GM23338 (cell line): ENCODE results near the gene SETD1B. TPM values are rescaled to one million over a fixed set of nuclear protein-coding genes. Genes with fewer than 3 reads are reported as not detected.
A peak's percentile ranks its signal among the peaks of the same experiment; 100 is the strongest.

ENCODE experiments used
- ATAC-seq: fragments of 200-7000 bp; cut with Tn5 transposase; 3 replicates; pipeline ENCODE4 v1.9.1; 2020
- DNase-seq: peaks from one replicate; pipeline ENCODE4 v3.0.0-alpha.2; 2015; ENCODE audit warnings: low spot score
- H2AFZ ChIP-seq: fragments of 200-600 bp; sonication (generic); 2 replicates; pipeline ENCODE4 v1.8.0; 2016; ENCODE audit warnings: antibody characterized with exemption, mild to moderate bottlenecking, moderate library complexity
- H3F3A ChIP-seq: fragments of 200-600 bp; sonication (generic); replicated peaks from 2 replicates; pipeline ENCODE4 v1.8.0; 2017; ENCODE audit warnings: antibody characterized with exemption, mixed run types, low read depth
- H3K27ac ChIP-seq: fragments of 200-600 bp; sonication (generic); 2 replicates; pipeline ENCODE4 v1.6.1; 2016; ENCODE audit warnings: low read depth
- H3K27me3 ChIP-seq: fragments of 200-600 bp; sonication (generic); 2 replicates; pipeline ENCODE4 v1.8.0; 2016; ENCODE audit warnings: mild to moderate bottlenecking, mixed run types, moderate library complexity; ENCODE audit not compliant: insufficient read depth
- H3K36me3 ChIP-seq: fragments of 200-600 bp; sonication (generic); 2 replicates; pipeline ENCODE4 v1.8.0; 2016; ENCODE audit warnings: mild to moderate bottlenecking; ENCODE audit not compliant: insufficient read depth
- H3K4me1 ChIP-seq: fragments of 200-600 bp; sonication (generic); 2 replicates; pipeline ENCODE4 v1.8.0; 2016; ENCODE audit warnings: mild to moderate bottlenecking, moderate library complexity; ENCODE audit not compliant: insufficient read depth
- H3K4me2 ChIP-seq: fragments of 200-600 bp; sonication (generic); 2 replicates; pipeline ENCODE4 v1.7.1; 2017; ENCODE audit warnings: mixed run types
- H3K4me3 ChIP-seq: fragments of 200-600 bp; sonication (generic); 2 replicates; pipeline ENCODE4 v1.6.1; 2016; ENCODE audit warnings: mixed run types
- H3K79me2 ChIP-seq: fragments of 200-600 bp; sonication (generic); replicated peaks from 2 replicates; pipeline ENCODE4 v1.8.0; 2017; ENCODE audit warnings: mild to moderate bottlenecking; ENCODE audit not compliant: insufficient read depth
- H3K9me2 ChIP-seq: fragments of 200-600 bp; sonication (generic); 2 replicates; pipeline ENCODE4 v1.8.0; 2017; ENCODE audit not compliant: insufficient read depth
- H4K20me1 ChIP-seq: fragments of 200-600 bp; sonication (generic); replicated peaks from 2 replicates; pipeline ENCODE4 v1.8.0; 2017; ENCODE audit warnings: mild to moderate bottlenecking; ENCODE audit not compliant: insufficient read depth
- H3K27ac Mint-ChIP-seq: 2 replicates; pipeline ENCODE4 v1.8.0; 2020; ENCODE audit warnings: inconsistent platforms, mild to moderate bottlenecking, moderate library complexity, mixed read lengths
- H3K27me3 Mint-ChIP-seq: 3 replicates; pipeline ENCODE4 v1.8.0; 2022; ENCODE audit warnings: low read depth, mild to moderate bottlenecking, moderate library complexity, mixed read lengths, inconsistent platforms; ENCODE audit not compliant: insufficient read depth, poor library complexity
- H3K36me3 Mint-ChIP-seq: 3 replicates; pipeline ENCODE4 v1.8.0; 2021; ENCODE audit warnings: low read depth, mild to moderate bottlenecking, inconsistent platforms, moderate library complexity, mixed read lengths
- H3K4me1 Mint-ChIP-seq: 3 replicates; pipeline ENCODE4 v1.8.0; 2020; ENCODE audit warnings: mild to moderate bottlenecking, inconsistent platforms, mixed read lengths
- H3K4me3 Mint-ChIP-seq: 3 replicates; pipeline ENCODE4 v1.8.0; 2021; ENCODE audit warnings: moderate library complexity, mild to moderate bottlenecking, inconsistent platforms, mixed read lengths
- H3K9me3 Mint-ChIP-seq: 3 replicates; pipeline ENCODE4 v1.8.0; 2020; ENCODE audit warnings: moderate library complexity, mild to moderate bottlenecking, inconsistent platforms, mixed read lengths
- CREB1 ChIP-seq: fragments of 250-450 bp; sonication (Bioruptor Pico); IDR thresholded peaks from 2 replicates; pipeline ENCODE4 v1.5.0; 2020; ENCODE audit warnings: low read depth, mild to moderate bottlenecking, moderate library complexity
- CTCF ChIP-seq, 2 experiments: fragments of 200-600 bp in 1 of 2; sonication (generic) in 1 of 2; conservative IDR thresholded peaks; 2 replicates each; pipeline versions ENCODE4 v1.5.1 to v1.6.1; 2016 to 2017; ENCODE audit warnings: antibody characterized with exemption in 2 of 2, low read depth in 2 of 2, mild to moderate bottlenecking in 2 of 2, moderate library complexity in 1 of 2
- EZH2phosphoT487 ChIP-seq: fragments of 200-600 bp; sonication (generic); IDR thresholded peaks from one replicate; pipeline ENCODE4 v1.8.1; 2018; ENCODE audit warnings: antibody characterized with exemption; ENCODE audit not compliant: unreplicated experiment
- JUNB ChIP-seq: IDR thresholded peaks from one replicate; pipeline ENCODE4 v1.6.1; 2016; ENCODE audit warnings: antibody characterized with exemption; ENCODE audit not compliant: unreplicated experiment
- NANOG ChIP-seq: IDR thresholded peaks from 2 replicates; pipeline ENCODE4 v1.6.1; 2016; ENCODE audit warnings: antibody characterized with exemption, borderline replicate concordance
- POLR2AphosphoS5 ChIP-seq: IDR thresholded peaks from 2 replicates; pipeline ENCODE4 v1.6.1; 2016; ENCODE audit warnings: antibody characterized with exemption, low read depth
- REST ChIP-seq: IDR thresholded peaks from one replicate; pipeline ENCODE4 v1.6.1; 2018; ENCODE audit warnings: antibody characterized with exemption; ENCODE audit not compliant: unreplicated experiment
- STAT1 ChIP-seq: IDR thresholded peaks from one replicate; pipeline ENCODE4 v1.6.1; 2016; ENCODE audit warnings: antibody characterized with exemption; ENCODE audit not compliant: unreplicated experiment
- ZNF114 ChIP-seq: fragments of 250-450 bp; sonication (Bioruptor Pico); IDR thresholded peaks from 2 replicates; pipeline ENCODE4 v1.5.0; 2020; ENCODE audit warnings: mild to moderate bottlenecking, moderate library complexity
- polyA plus RNA-seq: library from polyadenylated mRNA; unstranded; fragments of >200 nt; fragmentation: Nextera tagmentation; extraction: Ambion mirVana; gene quantifications from 2 replicates; pipeline ENCODE4 v1.2.1, GENCODE V29; 2016
- total RNA-seq: library from RNA; depleted of rRNA; stranded (reverse); fragments of >200 nt; shearing (Covaris generic); gene quantifications from 2 replicates; pipeline ENCODE4 v1.2.3, GENCODE V29; 2014

SETD1B gene
- total and polyA plus RNA-seq, 2 experiments from 2014 or later = 3.1 to 8.7 TPM

GRCh38 chr12:121831571-121832245 is 27.9 kb downstream of the SETD1B start:
- Histone ChIP-seq H3K36me3 (no peaks in the 10 kb centered on the region), H3K4me3 (no peak overlapping the region), H4K20me1 (no peaks in the 10 kb centered on the region), H3K79me2 (no peaks in the 10 kb centered on the region), H3F3A (peaks cover 3% of the 10 kb centered on the region; the same call in 1 of the 2 replicates), H3K27ac (no peak overlapping the region), H3K4me2 (no peak overlapping the region), H3K27me3 (no peaks in the 10 kb centered on the region), H3K4me1 (no peaks in the 10 kb centered on the region), H2AFZ (no peak overlapping the region), H3K9me2 (no peaks in the 10 kb centered on the region)
- peaks cover 45% of the 10 kb centered on the region for H3K36me3 Mint-ChIP-seq
- peaks cover 5% of the 10 kb centered on the region; the same call in 2 of the 3 replicates for H3K4me1 Mint-ChIP-seq
- no peak for TF ChIP-seq CREB1
- no peaks in the 10 kb centered on the region for H3K9me3 Mint-ChIP-seq
- ATAC-seq (no peak), DNase-seq (no peak)
- no peak overlapping the region for H3K27ac Mint-ChIP-seq
- peaks cover 2% of the 10 kb centered on the region for H3K27me3 Mint-ChIP-seq
- no peak overlapping the region for H3K4me3 Mint-ChIP-seq

- H3K79me2 ChIP-seq = no peaks in the 10 kb centered on the region
- H3K4me1 Mint-ChIP-seq = peaks cover 3% of the 10 kb centered on the region; the same call in 1 of the 3 replicates
- peaks cover 7% of the 10 kb centered on the region; the same call in 1 of the 2 replicates for H3F3A ChIP-seq
- no peak overlapping the region for H3K27ac Mint-ChIP-seq
- no peak overlapping the region for H3K4me3 ChIP-seq
- peaks cover 16% of the 10 kb centered on the region for H3K27me3 Mint-ChIP-seq
- H3K36me3 Mint-ChIP-seq = no peaks in the 10 kb centered on the region; the same call in 2 of the 3 replicates
- no peaks in the 10 kb centered on the region for H3K36me3 ChIP-seq
- H2AFZ ChIP-seq = no peak overlapping the region
- H3K27me3 ChIP-seq = no peaks in the 10 kb centered on the region
- peaks cover 9% of the 10 kb centered on the region; the same call in 1 of the 2 replicates for H3K4me1 ChIP-seq
- peak in 1 of 2 experiments; percentile 29; a peak in 2 of 4 replicates for TF ChIP-seq CTCF (conservative IDR thresholded peaks at IDR 0.05; ENCODE audit: low read depth in 2 of 2)
- no peak for TF ChIP-seq NANOG
- ATAC-seq (no peak), DNase-seq (no peak)
- peaks cover 2% of the 10 kb centered on the region; the same call in 1 of the 3 replicates for H3K9me3 Mint-ChIP-seq
- no peak overlapping the region for H3K4me2 ChIP-seq
- no peaks in the 10 kb centered on the region for H4K20me1 ChIP-seq
- H3K4me3 Mint-ChIP-seq = no peak overlapping the region
- no peaks in the 10 kb centered on the region for H3K9me2 ChIP-seq
- no peak overlapping the region for H3K27ac ChIP-seq
Measured at GRCh38 chr12:121837680-121838079, 33.9 kb downstream of the SETD1B start.

- Histone ChIP-seq H3F3A (peaks cover 7% of the 10 kb centered on the region; the same call in 1 of the 2 replicates), H3K9me2 (no peaks in the 10 kb centered on the region), H3K36me3 (no peaks in the 10 kb centered on the region), H3K27me3 (no peaks in the 10 kb centered on the region), H3K4me2 (no peak overlapping the region), H2AFZ (no peak overlapping the region), H3K79me2 (no peaks in the 10 kb centered on the region), H3K27ac (no peak overlapping the region), H3K4me1 (peaks cover 9% of the 10 kb centered on the region; the same call in 1 of the 2 replicates), H3K4me3 (no peak overlapping the region), H4K20me1 (no peaks in the 10 kb centered on the region)
- Mint-ChIP-seq H3K27ac (no peak overlapping the region), H3K4me1 (peaks cover 3% of the 10 kb centered on the region; the same call in 1 of the 3 replicates), H3K27me3 (peaks cover 16% of the 10 kb centered on the region), H3K4me3 (no peak overlapping the region; the same call in 2 of the 3 replicates), H3K9me3 (peaks cover 2% of the 10 kb centered on the region; the same call in 1 of the 3 replicates), H3K36me3 (no peaks in the 10 kb centered on the region; the same call in 2 of the 3 replicates)
- ATAC-seq = no peak
- no peak for DNase-seq
- TF ChIP-seq REST (no peak), EZH2phosphoT487 (no peak), POLR2AphosphoS5 (no peak), STAT1 (no peak), JUNB (no peak), ZNF114 (no peak), NANOG (no peak)
Measured at GRCh38 chr12:121838126-121838525, 34.3 kb downstream of the SETD1B start.
